ENCODE measurements around the gene PHACTR1. TPM values are rescaled to one million over a fixed set of nuclear protein-coding genes. Genes with fewer than 3 reads are reported as not detected.

Gene PHACTR1
- polyA plus RNA-seq, 1 of the 3 experiments (the other 2 are of a cell fraction), result 0.12 TPM

- H3K4me3 ChIP-seq (ENCODE audit: low read depth in 2 of 2, low read length in 1 of 2), result no peak overlapping the region
- no peaks in the 10 kb centered on the region for H3K79me2 ChIP-seq (ENCODE audit: insufficient read depth)
- no peak for DNase-seq
- no peak overlapping the region for H3K9ac ChIP-seq
- no peak overlapping the region for H2AFZ ChIP-seq (ENCODE audit: low read depth)
- no peaks in the 10 kb centered on the region for H3F3A ChIP-seq (replicated peaks; ENCODE audit: insufficient read depth)
- H4K20me1 ChIP-seq (ENCODE audit: insufficient read depth), result no peaks in the 10 kb centered on the region
- no peaks in the 10 kb centered on the region for H3K9me3 ChIP-seq
- H3K4me1 ChIP-seq (ENCODE audit: control insufficient read depth in 1 of 2, insufficient read depth in 2 of 2, low read depth in 1 of 2, low read length in 1 of 2), result peaks cover 0 to 4% of the 10 kb centered on the region in 2 experiments; a peak in 2 of 4 replicates
- POLR2A ChIA-PET, result no interaction called here
- H3K27me3 ChIP-seq (ENCODE audit: insufficient read depth), result no peaks in the 10 kb centered on the region
- CTCF ChIA-PET, result interaction anchor here (0.6 to 3.6 kb wide), 8 partner anchors 188 to 427 kb away, joined by 3 to 18 read pairs (median 4); partner anchors contain the start of gene SIRT5
- H3K36me3 ChIP-seq (replicated peaks in 1 of 2; ENCODE audit: control insufficient read depth in 1 of 2, insufficient read depth in 2 of 2, low read length in 1 of 2), result no peaks in the 10 kb centered on the region
- WGBS (ENCODE audit: low lambda C conversion rate), result 93% methylated on average over 5 of the region's 5 CpGs
- TF ChIP-seq TEAD4 (IDR thresholded peaks at IDR 0.05; ENCODE audit: borderline replicate concordance, insufficient read depth) (no peak), SMC3 (IDR thresholded peaks at IDR 0.05; ENCODE audit: low read depth, low read length) (no peak), POLR2AphosphoS5 (IDR thresholded peaks at IDR 0.05; ENCODE audit: low read depth, low read length) (no peak), CTCF (IDR thresholded peaks at IDR 0.05) (no peak), MAX (IDR thresholded peaks at IDR 0.05; ENCODE audit: low read depth) (no peak), TCF12 (IDR thresholded peaks at IDR 0.05) (no peak), JUND (IDR thresholded peaks at IDR 0.05) (no peak), RFX5 (IDR thresholded peaks at IDR 0.05; ENCODE audit: low read length) (no peak), RXRA (IDR thresholded peaks at IDR 0.05; ENCODE audit: borderline replicate concordance, low read depth) (no peak)
- no peak overlapping the region for H3K27ac ChIP-seq (ENCODE audit: low read depth in 2 of 2, low read length in 1 of 2)
- H3K9me2 ChIP-seq, result no peaks in the 10 kb centered on the region
- H3K4me2 ChIP-seq, result no peak overlapping the region
Observed at GRCh38 chr6:13338038-13338437, 621.5 kb downstream of the PHACTR1 start.

Small RNAs within 50 kb of the gene (small RNA-seq; reads per million reads assigned to genes)
- 0.93 to 10.2 (median 3.5) reads per million in 7 experiments for gene RNU1-11P

Measured in SK-N-SH (cell line).